ENCODE data around the gene CCDC85A.

DNA sequence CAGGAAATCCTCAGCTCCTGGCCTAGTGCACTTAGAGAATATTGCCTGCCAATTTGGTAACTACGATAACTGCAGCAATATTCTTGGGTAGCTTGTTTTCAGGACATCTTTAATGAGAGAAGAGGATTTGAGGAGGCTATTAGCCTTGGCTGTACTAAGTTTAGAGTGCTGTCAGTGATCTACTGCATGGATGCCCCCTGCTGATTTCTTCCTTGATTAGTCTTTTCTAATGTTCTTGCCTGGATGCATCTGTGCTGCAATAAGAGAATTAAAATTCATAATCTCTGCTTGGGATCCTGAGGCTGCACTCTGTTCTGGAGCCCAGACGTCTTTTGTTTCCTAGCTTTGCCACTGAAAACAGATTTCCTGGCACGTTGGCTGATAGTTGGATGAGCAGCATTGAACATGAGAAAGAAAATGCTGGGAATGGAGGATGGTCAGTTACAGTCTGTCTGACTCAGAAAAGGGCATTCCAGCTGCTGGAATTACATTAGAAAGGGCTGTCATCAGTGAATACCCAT, 115.4 kb downstream of the CCDC85A start:
- TF ChIP-seq POLR2A (IDR thresholded peaks at IDR 0.05) = no peak
- TF ChIP-seq, protein P1, sequence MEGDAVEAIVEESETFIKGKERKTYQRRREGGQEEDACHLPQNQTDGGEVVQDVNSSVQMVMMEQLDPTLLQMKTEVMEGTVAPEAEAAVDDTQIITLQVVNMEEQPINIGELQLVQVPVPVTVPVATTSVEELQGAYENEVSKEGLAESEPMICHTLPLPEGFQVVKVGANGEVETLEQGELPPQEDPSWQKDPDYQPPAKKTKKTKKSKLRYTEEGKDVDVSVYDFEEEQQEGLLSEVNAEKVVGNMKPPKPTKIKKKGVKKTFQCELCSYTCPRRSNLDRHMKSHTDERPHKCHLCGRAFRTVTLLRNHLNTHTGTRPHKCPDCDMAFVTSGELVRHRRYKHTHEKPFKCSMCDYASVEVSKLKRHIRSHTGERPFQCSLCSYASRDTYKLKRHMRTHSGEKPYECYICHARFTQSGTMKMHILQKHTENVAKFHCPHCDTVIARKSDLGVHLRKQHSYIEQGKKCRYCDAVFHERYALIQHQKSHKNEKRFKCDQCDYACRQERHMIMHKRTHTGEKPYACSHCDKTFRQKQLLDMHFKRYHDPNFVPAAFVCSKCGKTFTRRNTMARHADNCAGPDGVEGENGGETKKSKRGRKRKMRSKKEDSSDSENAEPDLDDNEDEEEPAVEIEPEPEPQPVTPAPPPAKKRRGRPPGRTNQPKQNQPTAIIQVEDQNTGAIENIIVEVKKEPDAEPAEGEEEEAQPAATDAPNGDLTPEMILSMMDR (IDR thresholded peaks at IDR 0.05 in 8 of 11, conservative IDR thresholded peaks at IDR 0.05 in 3 of 11) = no peak
- TF ChIP-seq POLR2AphosphoS5 (IDR thresholded peaks at IDR 0.05) = no peak

Data from spleen (tissue), 7 donors.